ENCODE measurements around the gene NMNAT2.

The NMNAT2 gene

DNA sequence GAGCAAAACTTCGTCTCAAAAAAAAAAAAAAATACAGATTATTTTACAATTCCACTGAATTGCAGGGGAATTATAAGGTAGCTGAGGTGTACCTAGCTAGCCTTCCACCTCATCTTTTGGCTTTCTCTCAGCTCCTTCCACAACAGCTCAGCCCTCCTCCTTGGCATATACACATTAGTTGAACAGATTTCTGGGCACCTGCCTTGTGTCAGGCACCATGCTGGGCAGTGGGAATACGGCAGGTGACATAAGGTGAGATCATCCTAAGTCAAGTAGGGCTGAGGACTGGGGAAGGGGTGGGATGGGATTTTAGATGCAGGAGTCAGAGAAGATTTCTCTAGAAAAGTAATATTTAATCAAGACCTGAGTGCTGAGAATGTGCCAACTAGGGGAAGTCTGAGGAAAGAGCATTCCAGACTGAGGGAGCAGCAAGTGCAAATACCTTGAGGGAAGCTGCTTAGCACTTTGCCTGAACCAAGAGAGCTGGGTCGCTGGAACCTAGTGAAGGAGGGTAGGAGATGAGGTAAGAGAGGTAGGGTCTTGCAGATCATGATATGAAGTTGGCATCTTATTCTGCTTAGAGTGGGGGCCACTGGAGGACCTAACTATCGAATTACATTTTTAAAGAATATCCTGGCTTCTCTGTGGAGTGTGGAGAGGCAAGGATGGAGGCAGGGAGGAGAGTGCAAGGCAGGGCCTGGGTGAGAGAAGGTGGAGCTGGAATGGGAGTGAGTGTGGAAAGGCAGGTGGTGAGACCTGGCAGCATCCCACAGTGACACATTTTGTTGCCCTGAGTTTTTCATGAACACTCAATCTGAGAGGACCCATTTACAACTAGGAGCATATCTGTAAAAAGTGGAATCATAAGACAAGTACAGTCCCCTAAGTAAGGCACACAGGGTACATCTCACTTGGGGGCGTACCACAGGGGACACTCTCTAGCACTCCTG lies 203.9 kb downstream of the NMNAT2 start:
- no peak for DNase-seq (ENCODE audit: low read depth)
- no peak for TF ChIP-seq CTCF (IDR thresholded peaks at IDR 0.05; ENCODE audit: insufficient read depth, low read depth, low read length, missing control alignments)
- H3K4me3 ChIP-seq (ENCODE audit: low read length), result no peak overlapping the region

GRCh38 chr1:183212870-183213269 lies 205.3 kb downstream of the NMNAT2 start:
- no peak overlapping the region for H3K4me3 ChIP-seq (ENCODE audit: low read length)
- TF ChIP-seq CTCF (IDR thresholded peaks at IDR 0.05; ENCODE audit: insufficient read depth, low read depth, low read length, missing control alignments), result no peak
- peak; percentile 75 for DNase-seq (ENCODE audit: low read depth)

- no peak for DNase-seq (ENCODE audit: low read depth)
- no peak overlapping the region for H3K4me3 ChIP-seq (ENCODE audit: low read length)
- no peak for TF ChIP-seq CTCF (IDR thresholded peaks at IDR 0.05; ENCODE audit: insufficient read depth, low read depth, low read length, missing control alignments)
These were observed 207.5 kb downstream of the NMNAT2 start for GRCh38 chr1:183210681-183211080.

DNA sequence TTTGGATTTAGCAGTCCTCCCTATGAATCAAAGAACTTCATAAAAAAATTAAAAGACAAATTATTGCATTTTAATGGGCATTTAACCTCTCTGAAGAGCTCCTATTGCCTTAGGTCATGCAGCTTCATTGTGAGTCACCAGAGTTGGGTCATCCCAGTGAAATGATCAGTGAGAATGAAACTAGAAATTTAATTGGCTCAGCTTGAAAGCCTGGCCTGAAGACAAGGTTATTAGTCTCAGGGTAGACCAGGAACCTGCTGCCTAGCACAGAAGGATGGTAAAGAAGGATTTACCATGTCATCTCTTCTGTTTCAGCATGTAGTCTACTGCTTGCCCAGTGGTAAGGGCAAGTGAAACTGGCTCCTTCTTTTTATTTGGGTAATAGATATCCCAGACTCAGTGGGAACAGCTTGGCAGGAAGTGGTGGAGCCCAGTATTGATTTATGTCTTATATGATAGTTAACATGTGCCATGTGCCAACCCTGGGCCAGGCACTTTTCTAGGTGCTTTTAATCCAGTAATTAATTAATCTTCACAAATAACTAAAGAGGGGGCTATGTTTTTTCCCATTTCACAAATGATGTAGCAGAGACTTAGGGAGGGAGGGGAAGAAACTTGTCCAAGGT lies 208.5 kb downstream of the NMNAT2 start:
- DNase-seq (ENCODE audit: low read depth), result peak; percentile 88
- no peak for TF ChIP-seq CTCF (IDR thresholded peaks at IDR 0.05; ENCODE audit: insufficient read depth, low read depth, low read length, missing control alignments)
- H3K4me3 ChIP-seq (ENCODE audit: low read length), result no peak overlapping the region

GRCh38 chr1:183206538-183207122 lies 211.6 kb downstream of the NMNAT2 start:
- no peak overlapping the region for H3K4me3 ChIP-seq (ENCODE audit: low read length)
- TF ChIP-seq CTCF (IDR thresholded peaks at IDR 0.05; ENCODE audit: insufficient read depth, low read depth, low read length, missing control alignments), result no peak
- peak; percentile 67 for DNase-seq (ENCODE audit: low read depth)

- no peak for TF ChIP-seq CTCF (IDR thresholded peaks at IDR 0.05; ENCODE audit: insufficient read depth, low read depth, low read length, missing control alignments)
- H3K4me3 ChIP-seq (ENCODE audit: low read length), result no peak overlapping the region
- no peak for DNase-seq (ENCODE audit: low read depth)
These were observed 212.9 kb downstream of the NMNAT2 start for GRCh38 chr1:183205196-183205781.

Measured in epithelial cell of esophagus (primary cell).